CD4-positive, CD25-positive, alpha-beta regulatory T cell (primary cell): ENCODE measurements around the gene RBM28. TPM values are rescaled to one million over a fixed set of nuclear protein-coding genes. Genes with fewer than 3 reads are reported as not detected.

Experiments used
- ATAC-seq, 2 donors: fragments of 150-1000 bp; cut with Tn5 transposase; one replicate each; pipeline ENCODE4 v1.10.0; 2021; ENCODE audit warnings: low read depth in 2 of 2, moderate number of reproducible peaks in 2 of 2, moderate library complexity in 1 of 2
- DNase-seq, 3 donors: peaks; one replicate each; pipeline versions ENCODE4 v3.0.0 to v3.0.0-alpha.2; 2012 to 2022; ENCODE audit warnings: mixed read lengths in 1 of 3
- H3K27ac ChIP-seq: one replicate; pipeline ENCODE4 v1.7.0; 2013; ENCODE audit warnings: mild to moderate bottlenecking, low read length; ENCODE audit not compliant: insufficient read depth, poor library complexity, severe bottlenecking
- H3K27me3 ChIP-seq: one replicate; pipeline ENCODE4 v1.7.0; 2013; ENCODE audit warnings: low read length; ENCODE audit not compliant: control insufficient read depth, insufficient read depth
- H3K36me3 ChIP-seq: one replicate; pipeline ENCODE4 v1.7.0; 2013; ENCODE audit warnings: mild to moderate bottlenecking, low read length, moderate library complexity; ENCODE audit not compliant: control insufficient read depth, insufficient read depth
- H3K4me1 ChIP-seq: 2 replicates; pipeline ENCODE4 v1.7.0; 2013; ENCODE audit warnings: mild to moderate bottlenecking, low read length; ENCODE audit not compliant: insufficient read depth, control insufficient read depth, poor library complexity, severe bottlenecking
- H3K4me3 ChIP-seq: one replicate; pipeline ENCODE4 v1.7.0; 2013; ENCODE audit warnings: low read depth, mild to moderate bottlenecking, low read length, moderate library complexity
- H3K9me3 ChIP-seq, 2 experiments: 1 replicate in 1 of 2; 2 replicates in 1 of 2; pipeline ENCODE4 v1.7.0; 2013; ENCODE audit warnings: low read length in 2 of 2, mild to moderate bottlenecking in 1 of 2, moderate library complexity in 1 of 2; ENCODE audit not compliant: control insufficient read depth in 2 of 2
- H3K27ac Mint-ChIP-seq, 3 donors: one replicate each; pipeline ENCODE4 v1.8.0; 2020 to 2022; ENCODE audit warnings: mild to moderate bottlenecking in 3 of 3, mixed read lengths in 3 of 3, moderate library complexity in 2 of 3
- H3K27me3 Mint-ChIP-seq: one replicate; pipeline ENCODE4 v1.8.0; 2022; ENCODE audit warnings: mild to moderate bottlenecking, mixed read lengths
- H3K36me3 Mint-ChIP-seq: one replicate; pipeline ENCODE4 v1.8.0; 2020; ENCODE audit warnings: mixed read lengths
- H3K4me1 Mint-ChIP-seq, 4 donors: one replicate each; pipeline ENCODE4 v1.8.0; 2020 to 2022; ENCODE audit warnings: mixed read lengths in 4 of 4, mild to moderate bottlenecking in 1 of 4
- H3K4me3 Mint-ChIP-seq, 4 donors: one replicate each; pipeline ENCODE4 v1.8.0; 2020 to 2022; ENCODE audit warnings: mild to moderate bottlenecking in 4 of 4, mixed read lengths in 4 of 4, moderate library complexity in 3 of 4
- H3K9me3 Mint-ChIP-seq, 7 donors: one replicate each; pipeline ENCODE4 v1.8.0; 2020 to 2022; ENCODE audit warnings: mixed read lengths in 7 of 7, mild to moderate bottlenecking in 3 of 7, moderate library complexity in 2 of 7
- polyA plus RNA-seq, 4 donors: library from polyadenylated mRNA; unstranded; fragments of 300-500 nt; fragmentation: Illumina TruSeq; gene quantifications; one replicate each; pipeline ENCODE4 v1.2.3, GENCODE V29; 2021
- total RNA-seq: library from RNA; stranded (reverse); gene quantifications from one replicate; pipeline ENCODE4 v1.2.3, GENCODE V29; 2022

Gene RBM28
- total and polyA plus RNA-seq, 5 donors from 2014 or later, result 2.0 to 28.3 (median 7.6) TPM

DNA sequence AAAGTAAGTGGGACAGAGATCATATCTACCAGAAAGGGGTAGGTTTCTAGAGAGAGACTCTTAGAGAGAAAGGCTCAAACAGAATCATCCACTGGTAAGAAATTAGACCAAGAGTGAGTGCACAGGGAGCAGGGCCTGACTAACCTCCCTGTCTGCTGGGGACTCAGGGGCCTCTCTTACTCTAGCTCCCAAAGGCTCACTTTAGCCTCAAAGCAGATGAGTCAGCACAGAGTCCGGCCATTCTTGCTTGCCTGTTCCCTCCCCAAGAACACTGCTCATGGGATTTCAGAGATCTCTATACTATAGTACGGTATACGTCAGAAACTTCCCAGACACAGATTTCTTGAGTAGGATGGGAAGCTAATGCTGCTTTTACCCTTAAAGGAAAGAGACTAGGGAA is 32.7 kb downstream of the RBM28 start:
- Mint-ChIP-seq H3K36me3 (peaks cover 70% of the 10 kb centered on the region), H3K4me1 (peaks cover 0 to 3% (median 0%) of the 10 kb centered on the region in 4 donors)

DNA sequence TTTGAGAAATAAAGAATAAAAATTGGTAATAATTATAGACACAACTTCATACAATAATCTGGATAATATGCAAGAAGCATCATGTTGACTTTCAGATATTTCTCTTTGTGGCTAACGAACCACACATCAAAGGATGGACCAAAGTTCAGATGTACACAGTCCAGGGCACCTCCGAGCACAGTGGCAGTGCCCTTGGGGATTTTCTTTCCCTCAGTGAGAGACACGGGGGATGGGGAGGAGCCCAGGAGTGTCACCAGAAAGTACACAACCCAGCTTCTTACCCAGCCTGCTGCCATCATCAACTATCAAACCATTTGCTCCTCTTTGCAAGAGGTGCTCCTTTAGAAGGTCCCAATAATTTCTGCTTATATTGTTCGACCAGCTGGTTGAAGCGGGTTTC is 33.2 kb downstream of the RBM28 start:
- Mint-ChIP-seq H3K27me3 (no peaks in the 10 kb centered on the region), H3K4me1 (peaks cover 0 to 3% (median 0%) of the 10 kb centered on the region in 4 donors), H3K9me3 (no peaks in the 10 kb centered on the region), H3K4me3 (no peak overlapping the region), H3K27ac (no peak overlapping the region), H3K36me3 (peaks cover 71% of the 10 kb centered on the region)
- H3K4me3 ChIP-seq, result no peak overlapping the region
- no peak for DNase-seq
- ATAC-seq, result no peak
- no peaks in the 10 kb centered on the region for H3K4me1 ChIP-seq
- H3K36me3 ChIP-seq, result peaks cover 81% of the 10 kb centered on the region
- no peaks in the 10 kb centered on the region for H3K9me3 ChIP-seq
- no peaks in the 10 kb centered on the region for H3K27me3 ChIP-seq
- H3K27ac ChIP-seq, result no peak overlapping the region

More for the DNA sequence above, 32.7 kb downstream of the RBM28 start:
- H3K4me3 Mint-ChIP-seq, result no peak overlapping the region
- DNase-seq (no peak), ATAC-seq (no peak)
- Histone ChIP-seq H3K36me3 (peaks cover 81% of the 10 kb centered on the region), H3K4me3 (no peak overlapping the region), H3K27ac (no peak overlapping the region), H3K27me3 (no peaks in the 10 kb centered on the region), H3K9me3 (no peaks in the 10 kb centered on the region), H3K4me1 (no peaks in the 10 kb centered on the region)
- H3K27ac Mint-ChIP-seq, result no peak overlapping the region
- H3K27me3 Mint-ChIP-seq, result no peaks in the 10 kb centered on the region
- no peaks in the 10 kb centered on the region for H3K9me3 Mint-ChIP-seq

DNA sequence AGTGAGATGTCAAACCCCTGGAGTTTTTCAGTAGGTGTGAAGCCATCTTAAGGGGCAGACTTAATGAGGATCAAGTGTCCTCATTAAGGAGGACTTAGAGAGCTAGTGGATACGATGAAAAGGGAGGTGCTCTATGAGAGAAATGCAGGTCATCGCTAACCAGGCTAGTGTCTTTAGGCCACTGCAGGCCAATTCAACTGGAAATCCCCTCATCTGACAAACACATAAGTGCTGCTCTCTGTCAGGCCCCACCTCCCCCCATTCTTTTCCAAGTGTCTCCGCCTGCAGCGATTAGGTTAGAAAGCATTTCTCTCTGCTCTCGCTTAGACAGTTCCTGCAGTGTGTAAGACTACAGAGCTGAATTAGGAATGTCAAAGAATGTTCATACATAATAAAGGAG is 33.7 kb downstream of the RBM28 start:
- H3K27me3 Mint-ChIP-seq, result no peaks in the 10 kb centered on the region
- H3K4me1 Mint-ChIP-seq, result peaks cover 0 to 3% (median 0%) of the 10 kb centered on the region in 4 donors
- Histone ChIP-seq H3K4me1 (no peaks in the 10 kb centered on the region), H3K4me3 (no peak overlapping the region), H3K36me3 (peaks cover 79% of the 10 kb centered on the region), H3K27me3 (no peaks in the 10 kb centered on the region), H3K27ac (no peak overlapping the region), H3K9me3 (no peaks in the 10 kb centered on the region)
- H3K4me3 Mint-ChIP-seq, result no peak overlapping the region
- no peaks in the 10 kb centered on the region for H3K9me3 Mint-ChIP-seq
- no peak overlapping the region for H3K27ac Mint-ChIP-seq
- peaks cover 71% of the 10 kb centered on the region for H3K36me3 Mint-ChIP-seq
- ATAC-seq (no peak), DNase-seq (no peak)

DNA sequence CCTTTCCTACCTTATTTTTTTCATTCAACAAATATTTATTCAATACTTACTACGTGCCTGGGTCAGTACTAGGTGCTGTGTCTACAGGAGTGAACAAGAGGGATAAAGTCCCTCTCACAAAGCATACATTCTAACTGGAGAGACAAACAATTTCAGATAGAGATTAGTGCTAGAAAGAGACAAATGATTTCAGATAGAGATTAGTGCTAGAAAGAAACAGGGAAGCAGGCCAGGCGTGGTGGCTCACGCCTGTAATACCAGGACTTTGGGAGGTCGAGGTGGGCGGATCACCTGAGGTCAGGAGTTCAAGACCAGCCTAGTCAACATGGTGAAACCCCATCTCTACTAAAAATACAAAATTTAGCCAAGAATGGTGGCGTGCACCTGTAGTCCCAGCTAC is 34.6 kb downstream of the RBM28 start:
- H3K36me3 ChIP-seq, result peaks cover 75% of the 10 kb centered on the region
- Mint-ChIP-seq H3K4me1 (peaks cover 0 to 3% (median 0%) of the 10 kb centered on the region in 4 donors), H3K36me3 (peaks cover 67% of the 10 kb centered on the region), H3K4me3 (no peak overlapping the region), H3K27ac (peak overlapping the region in 1 of 3 donors; percentile 11), H3K27me3 (no peaks in the 10 kb centered on the region), H3K9me3 (no peaks in the 10 kb centered on the region)
- no peak for DNase-seq
- H3K4me3 ChIP-seq, result no peak overlapping the region
- H3K9me3 ChIP-seq, result no peaks in the 10 kb centered on the region
- H3K27me3 ChIP-seq, result no peaks in the 10 kb centered on the region
- ATAC-seq, result no peak
- no peaks in the 10 kb centered on the region for H3K4me1 ChIP-seq
- H3K27ac ChIP-seq, result no peak overlapping the region

DNA sequence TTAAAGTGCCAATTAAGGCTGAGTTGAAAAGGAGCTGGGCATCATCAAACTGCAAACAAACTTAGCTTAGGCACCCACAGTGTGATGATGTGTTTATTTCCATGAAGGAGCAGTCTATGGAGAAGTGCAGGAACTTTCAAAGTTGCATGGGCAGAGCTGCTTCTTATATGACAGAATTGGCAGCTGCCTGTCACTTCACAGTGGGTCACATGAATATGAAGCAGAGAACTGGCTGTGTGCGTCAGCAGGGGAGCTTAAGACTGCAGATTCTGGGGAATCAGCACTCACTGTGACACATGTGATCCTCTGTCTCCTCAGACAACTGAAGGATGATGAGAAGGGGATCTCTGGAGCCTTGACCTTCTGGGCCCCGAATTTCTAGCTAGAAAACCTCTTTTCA is 36.6 kb downstream of the RBM28 start:
- peak overlapping the region in 2 of 3 donors; percentile 29 to 35 for H3K27ac Mint-ChIP-seq
- no peaks in the 10 kb centered on the region for H3K9me3 Mint-ChIP-seq
- no peaks in the 10 kb centered on the region for H3K4me1 ChIP-seq
- H3K27me3 ChIP-seq, result no peaks in the 10 kb centered on the region
- no peak overlapping the region for H3K4me3 ChIP-seq
- DNase-seq (no peak), ATAC-seq (no peak)
- no peaks in the 10 kb centered on the region for H3K4me1 Mint-ChIP-seq
- no peaks in the 10 kb centered on the region for H3K27me3 Mint-ChIP-seq
- peaks cover 60% of the 10 kb centered on the region for H3K36me3 ChIP-seq
- H3K9me3 ChIP-seq, result no peaks in the 10 kb centered on the region
- H3K36me3 Mint-ChIP-seq, result peaks cover 64% of the 10 kb centered on the region
- H3K27ac ChIP-seq, result no peak overlapping the region
- H3K4me3 Mint-ChIP-seq, result no peak overlapping the region

DNA sequence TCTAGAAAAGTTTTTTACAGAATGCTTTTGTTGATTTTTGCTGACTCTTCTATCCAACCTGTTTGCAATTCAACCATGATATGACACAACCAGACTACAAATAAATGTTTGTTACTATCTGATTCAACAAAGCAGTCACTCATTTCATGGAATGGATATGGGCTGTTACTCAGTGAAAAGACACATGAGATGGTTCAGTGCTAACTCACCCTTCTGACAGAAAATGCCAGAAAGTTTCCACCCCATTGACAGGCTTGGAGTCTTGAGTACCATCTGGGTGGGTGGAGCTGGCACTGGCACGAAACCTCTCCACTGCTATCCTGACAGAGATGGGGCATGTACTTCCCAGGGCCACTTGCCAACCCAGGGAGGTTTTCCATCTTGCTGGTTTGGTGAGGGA is 39.5 kb downstream of the RBM28 start:
- Histone ChIP-seq H3K9me3 (no peaks in the 10 kb centered on the region), H3K4me3 (no peak overlapping the region), H3K4me1 (no peaks in the 10 kb centered on the region), H3K36me3 (peaks cover 33% of the 10 kb centered on the region), H3K27ac (no peak overlapping the region), H3K27me3 (no peaks in the 10 kb centered on the region)
- DNase-seq (no peak), ATAC-seq (no peak)
- Mint-ChIP-seq H3K27ac (no peak overlapping the region), H3K4me3 (no peak overlapping the region), H3K4me1 (no peaks in the 10 kb centered on the region), H3K27me3 (no peaks in the 10 kb centered on the region), H3K9me3 (no peaks in the 10 kb centered on the region), H3K36me3 (peaks cover 47% of the 10 kb centered on the region)

DNA sequence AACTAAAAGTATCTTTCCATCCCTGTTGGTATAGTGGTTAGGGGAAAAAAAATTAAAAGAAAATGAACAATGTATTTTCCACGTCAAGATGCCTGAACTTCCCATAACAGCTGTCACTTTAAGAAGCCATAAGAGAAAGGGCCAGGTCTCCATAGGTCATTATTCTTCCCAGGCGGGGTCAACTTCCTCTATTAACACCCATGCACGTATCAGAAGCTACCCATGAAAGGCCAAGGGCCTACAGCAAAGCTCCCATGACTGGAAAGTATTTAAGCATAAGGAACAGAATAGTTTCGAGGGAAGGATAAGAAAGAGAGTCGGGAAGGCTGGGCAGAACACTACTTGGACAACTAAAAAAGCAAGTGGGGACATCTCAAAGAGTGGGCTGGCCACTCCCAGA is 40.1 kb downstream of the RBM28 start:
- no peaks in the 10 kb centered on the region for H3K9me3 ChIP-seq
- no peak overlapping the region for H3K4me3 ChIP-seq
- DNase-seq (no peak), ATAC-seq (no peak)
- no peak overlapping the region for H3K27ac ChIP-seq
- no peaks in the 10 kb centered on the region for H3K27me3 Mint-ChIP-seq
- peaks cover 33% of the 10 kb centered on the region for H3K36me3 ChIP-seq
- no peaks in the 10 kb centered on the region for H3K9me3 Mint-ChIP-seq
- peak overlapping the region in 1 of 3 donors; percentile 86 for H3K27ac Mint-ChIP-seq
- H3K4me1 Mint-ChIP-seq, result no peaks in the 10 kb centered on the region
- no peaks in the 10 kb centered on the region for H3K27me3 ChIP-seq
- H3K4me1 ChIP-seq, result no peaks in the 10 kb centered on the region
- no peak overlapping the region for H3K4me3 Mint-ChIP-seq
- peaks cover 43% of the 10 kb centered on the region for H3K36me3 Mint-ChIP-seq

DNA sequence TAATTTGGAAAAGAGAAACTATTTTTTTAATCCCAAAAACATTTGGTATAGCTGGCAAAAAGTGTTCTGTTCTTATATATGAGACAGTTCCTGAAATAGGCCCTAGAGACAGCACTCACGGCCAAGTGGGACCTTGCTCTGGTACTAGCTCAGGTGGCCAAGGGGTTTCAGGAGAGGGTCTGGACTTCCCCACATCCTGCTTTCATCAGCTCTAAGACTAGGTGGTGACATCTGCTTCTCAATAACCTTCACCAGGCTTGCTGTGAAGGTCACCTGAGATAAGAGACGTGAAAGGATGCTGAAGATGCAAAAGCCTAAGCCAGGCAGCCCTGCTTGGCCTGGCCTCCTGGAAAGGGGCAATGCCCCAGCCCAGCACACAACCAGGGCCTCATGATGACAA is 40.6 kb downstream of the RBM28 start:
- Histone ChIP-seq H3K27ac (no peak overlapping the region), H3K4me3 (no peak overlapping the region), H3K4me1 (no peaks in the 10 kb centered on the region), H3K36me3 (peaks cover 33% of the 10 kb centered on the region), H3K27me3 (no peaks in the 10 kb centered on the region), H3K9me3 (no peaks in the 10 kb centered on the region)
- DNase-seq (no peak), ATAC-seq (no peak)
- H3K27me3 Mint-ChIP-seq, result no peaks in the 10 kb centered on the region
- H3K36me3 Mint-ChIP-seq, result peaks cover 41% of the 10 kb centered on the region
- H3K9me3 Mint-ChIP-seq, result no peaks in the 10 kb centered on the region
- no peak overlapping the region for H3K27ac Mint-ChIP-seq
- H3K4me3 Mint-ChIP-seq, result no peak overlapping the region
- H3K4me1 Mint-ChIP-seq, result no peaks in the 10 kb centered on the region
